IPS-NIHi11 (cell line): ENCODE data around the gene RASA4.
"Not testable (repeated sequence)": the region's sequence is repeated elsewhere in the genome, so short reads cannot be mapped to it uniquely, and the experiment has no call there.

Experiments used
- DNase-seq: peaks from one replicate; pipeline ENCODE4 v3.0.0; 2012; ENCODE audit warnings: mixed read lengths, low spot score

The RASA4 gene

GRCh38 chr7:102543596-102543995 is 73.0 kb downstream of the RASA4 start, which contains the start of gene UPK3BL2:
TSS of gene UPK3BL2 (minus strand) at chr7:102543696. CDS start at chr7:102543636, 60 bp downstream.
- DNase-seq: not testable (repeated sequence)

DNA sequence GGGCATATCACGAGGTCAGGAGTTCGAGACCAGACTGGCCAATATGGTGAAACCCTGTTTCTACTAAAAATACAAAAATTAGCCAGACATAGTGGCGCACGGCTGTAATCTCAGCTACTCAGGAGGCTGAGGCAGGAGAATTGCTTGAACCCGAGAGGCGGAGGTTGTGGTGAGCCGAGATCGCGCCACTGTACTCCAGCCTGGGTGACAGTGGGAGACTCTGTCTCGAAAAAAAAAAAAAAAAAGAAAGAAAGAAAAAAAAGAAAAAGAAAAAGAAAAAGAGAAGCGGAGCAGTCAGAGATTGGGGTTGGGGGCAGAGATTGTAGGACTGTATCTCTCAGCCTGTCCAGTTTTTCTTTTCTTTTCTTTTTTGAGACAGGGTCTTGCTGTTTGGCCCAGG is 73.8 kb downstream of the RASA4 start:
- not testable (repeated sequence) for DNase-seq

DNA sequence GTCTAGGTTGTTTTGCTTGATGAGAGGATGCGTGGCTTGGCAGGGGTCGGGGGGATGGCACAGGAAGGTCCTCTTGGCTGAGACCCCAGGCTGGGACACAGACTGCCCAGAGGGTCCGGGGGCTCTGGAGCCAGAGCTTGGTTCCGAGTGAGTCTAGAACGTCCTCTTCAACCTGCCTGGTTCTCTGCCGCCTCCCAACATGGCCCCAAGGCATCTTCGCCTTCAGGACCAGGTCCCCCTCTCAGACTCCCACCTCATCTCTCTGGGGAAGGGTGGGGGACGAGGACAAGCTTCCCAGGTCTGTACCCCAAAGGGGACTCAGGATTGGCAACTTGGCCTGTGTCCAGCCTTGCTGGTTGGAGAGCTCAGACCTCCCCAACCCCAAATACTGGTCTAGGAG is 74.5 kb downstream of the RASA4 start:
- not testable (repeated sequence) for DNase-seq

DNA sequence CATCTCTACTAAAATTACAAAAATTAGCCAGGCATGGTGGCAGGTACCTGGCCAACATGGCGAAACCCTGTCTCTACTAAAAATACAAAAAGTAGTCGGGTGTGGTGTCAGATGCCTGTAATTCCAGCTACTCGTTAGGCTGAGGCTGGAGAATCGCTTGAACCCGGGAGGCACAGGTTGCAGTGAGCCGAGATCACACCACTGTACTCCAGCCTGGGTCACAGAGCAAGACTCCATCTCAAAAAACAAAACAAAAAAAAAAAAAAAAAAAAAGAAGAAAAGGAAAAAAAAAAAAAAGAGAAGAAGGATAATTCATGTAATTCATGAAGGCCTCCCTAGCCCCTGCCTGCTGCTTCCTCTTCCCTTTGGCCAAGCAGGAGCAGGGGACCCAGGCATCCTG is 76.0 kb downstream of the RASA4 start:
- not testable (repeated sequence) for DNase-seq

- not testable (repeated sequence) for DNase-seq
Measured at GRCh38 chr7:102535062-102535615, 81.4 kb downstream of the RASA4 start.

GRCh38 chr7:102532127-102532526 is 84.4 kb downstream of the RASA4 start:
- not testable (repeated sequence) for DNase-seq

DNA sequence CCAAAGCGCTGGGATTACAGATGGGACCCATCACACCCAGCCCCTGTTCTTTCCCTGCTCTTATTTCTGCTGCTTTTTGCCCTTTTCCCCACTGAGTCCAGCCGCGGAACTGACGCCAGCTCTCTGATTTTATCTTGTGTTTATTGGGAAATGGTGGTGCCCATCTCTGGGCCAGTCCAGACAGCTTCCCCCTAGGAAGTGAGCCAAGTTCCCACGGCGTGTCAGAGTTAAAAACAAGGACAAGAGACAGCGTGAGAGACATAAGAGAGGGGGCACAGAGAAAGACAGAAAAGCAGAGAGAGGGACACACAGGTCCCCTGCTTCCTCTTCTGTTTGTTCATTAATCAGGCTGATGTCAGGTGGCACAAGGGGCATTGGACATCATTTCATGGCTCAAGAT is 85.0 kb downstream of the RASA4 start:
- DNase-seq: not testable (repeated sequence)

DNA sequence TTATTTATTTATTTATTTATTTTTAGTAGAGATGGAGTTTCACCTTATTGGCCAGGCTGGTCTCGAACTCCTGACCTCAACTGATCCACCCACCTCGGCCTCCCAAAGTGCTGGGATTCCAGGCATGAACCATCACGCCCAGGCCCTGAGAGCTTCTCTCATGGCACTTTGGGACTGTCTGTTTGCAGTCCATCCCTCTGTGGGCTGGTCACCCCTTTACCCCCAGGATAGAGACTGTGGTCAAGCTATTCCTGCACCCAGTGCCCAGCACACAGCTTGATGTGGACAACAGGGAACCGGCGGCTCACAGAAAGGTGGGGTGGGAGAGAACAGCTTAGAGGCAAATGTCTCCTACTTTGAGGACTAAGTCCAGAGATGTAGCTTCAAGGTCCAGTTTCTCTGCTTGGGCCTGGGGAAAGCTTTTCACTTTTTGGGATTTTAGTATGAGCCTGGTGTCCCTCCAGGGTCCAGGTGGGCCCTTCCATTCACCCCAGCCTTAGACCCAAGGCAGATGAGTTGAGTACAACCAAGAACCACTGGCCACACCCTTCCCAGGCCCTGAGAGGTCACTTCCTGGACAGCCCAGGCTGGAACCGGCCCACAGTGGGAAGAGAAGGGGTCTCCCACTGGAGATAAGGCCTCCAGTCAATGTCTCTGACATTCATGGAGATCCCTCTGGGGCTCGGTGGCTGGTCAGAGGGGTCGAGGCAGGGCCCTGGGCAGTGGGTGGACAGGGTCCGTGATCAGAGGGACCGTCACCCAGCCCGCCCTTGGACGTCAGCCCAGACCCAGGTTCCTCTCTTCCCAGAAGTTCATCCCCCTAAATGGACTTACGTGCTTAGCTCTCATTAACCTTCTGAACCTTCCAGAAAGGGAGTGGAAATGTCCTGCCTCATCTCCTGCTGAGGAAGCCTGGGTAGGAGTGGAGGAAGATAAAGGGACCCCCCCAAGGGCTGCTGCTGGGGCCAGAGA is 88.4 kb downstream of the RASA4 start:
- DNase-seq: not testable (repeated sequence)

- DNase-seq: not testable (repeated sequence)
Measured at GRCh38 chr7:102527182-102527581, 89.4 kb downstream of the RASA4 start.

DNA sequence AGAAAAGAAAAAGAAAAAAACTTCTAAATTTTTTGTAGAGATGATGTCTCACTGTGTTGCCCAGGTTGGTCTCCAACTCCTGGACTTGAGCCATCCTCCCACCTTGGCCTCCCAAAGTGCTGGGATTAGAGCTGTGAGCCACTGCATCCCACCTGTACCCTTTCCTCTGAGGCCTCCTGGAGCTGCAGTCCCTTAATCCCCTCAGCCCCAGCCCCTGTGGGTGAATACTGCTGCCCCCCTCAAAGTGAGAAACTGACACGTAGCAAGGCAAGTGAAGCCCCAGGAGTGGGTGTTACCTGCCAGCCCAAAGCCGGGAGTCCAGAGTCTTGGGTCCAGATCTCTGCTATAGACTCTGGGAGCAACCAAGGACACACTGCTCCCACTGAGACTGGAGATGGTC is 91.8 kb downstream of the RASA4 start:
- not testable (repeated sequence) for DNase-seq
